IPS-18c (cell line): Measurements from ENCODE around the gene TEX2.

Experiments used
- H3K4me3 ChIP-seq: 2 replicates; pipeline ENCODE4 v1.7.0; 2013; ENCODE audit warnings: low read depth, mild to moderate bottlenecking, low read length, moderate library complexity; ENCODE audit not compliant: insufficient read depth
- H3K9me3 ChIP-seq: one replicate; pipeline ENCODE4 v1.6.1; 2013; ENCODE audit warnings: mild to moderate bottlenecking, low read length, moderate library complexity; ENCODE audit not compliant: control insufficient read depth, insufficient read depth

Gene TEX2

DNA sequence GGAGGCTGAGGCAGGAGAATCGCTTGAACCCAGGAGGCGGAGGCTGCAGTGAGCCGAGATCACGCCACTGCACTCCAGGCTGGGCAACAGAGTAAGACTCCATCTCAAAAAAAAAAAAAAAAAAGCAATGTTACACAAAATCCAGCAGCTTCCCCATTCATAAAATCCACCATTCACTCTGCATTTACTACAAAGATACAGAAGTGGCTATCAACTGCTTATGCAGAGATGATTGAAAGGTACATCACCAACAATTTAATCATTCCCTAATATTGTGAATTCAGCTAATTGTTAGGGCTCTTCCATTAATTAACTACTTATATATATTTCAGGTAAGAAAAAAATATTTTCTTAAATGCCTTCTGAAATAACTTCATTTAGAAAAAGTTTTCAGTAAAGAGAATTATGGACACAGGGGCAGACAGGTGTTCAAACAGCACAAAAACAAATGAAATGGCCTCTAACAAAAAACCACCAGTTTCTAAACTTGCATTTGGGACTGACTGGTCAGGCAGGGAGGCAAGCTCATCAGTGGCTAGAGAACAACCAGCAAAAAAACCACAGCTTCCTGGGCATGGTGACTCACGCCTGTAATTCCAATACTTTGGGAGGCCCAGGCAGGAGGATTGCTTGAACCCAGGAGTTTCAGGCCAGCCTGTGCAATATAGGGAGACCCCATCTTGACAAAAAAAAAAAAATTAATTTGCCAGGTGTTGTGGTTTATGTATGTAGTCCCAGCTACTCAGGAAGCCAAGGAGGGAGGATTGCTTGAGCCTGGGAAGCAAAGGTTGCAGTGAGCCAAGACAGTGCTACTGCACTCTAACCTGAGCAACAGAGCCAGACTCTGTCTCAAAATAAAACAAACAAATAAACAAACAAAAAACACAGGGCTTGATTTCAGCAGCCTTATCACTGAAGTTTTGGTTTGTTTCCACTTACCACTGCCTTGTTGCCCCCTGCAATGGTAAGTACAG is 159.4 kb downstream of the TEX2 start:
- no peak overlapping the region for H3K4me3 ChIP-seq
- no peaks in the 10 kb centered on the region for H3K9me3 ChIP-seq

DNA sequence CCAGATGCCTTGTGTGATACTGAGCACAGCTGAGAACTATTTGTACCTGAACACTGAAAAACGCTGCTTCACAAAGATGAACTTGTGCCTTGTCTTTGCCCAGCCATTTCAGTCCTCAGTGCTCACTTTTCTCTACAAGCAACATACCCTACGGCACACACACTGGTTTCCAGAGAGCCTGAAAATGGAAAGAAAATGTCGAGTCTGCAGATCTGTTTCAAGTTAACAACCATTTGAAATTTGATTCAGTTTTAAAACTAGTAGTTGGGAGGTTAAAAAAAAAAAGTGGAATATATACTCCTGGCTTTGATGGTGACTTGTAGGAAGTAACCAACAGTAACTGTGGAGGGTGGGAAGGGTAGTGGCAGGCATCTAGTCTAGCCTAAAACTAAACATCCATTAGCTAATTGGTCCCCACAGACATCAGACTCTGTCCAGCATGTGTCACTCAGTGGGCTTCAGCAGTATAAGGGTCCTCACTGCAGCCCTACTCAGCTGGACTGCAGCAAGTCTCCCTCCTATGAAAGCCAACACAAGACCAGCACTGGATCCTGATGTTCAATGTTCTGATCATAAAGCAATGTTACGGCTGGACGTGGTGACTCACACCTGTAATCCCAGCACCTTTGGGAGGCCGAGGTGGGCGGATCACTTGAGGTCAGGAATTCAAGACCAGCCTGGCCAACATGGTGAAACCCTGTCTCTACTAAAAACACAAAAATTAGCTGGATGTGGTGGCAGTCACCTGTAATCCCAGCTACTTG is 160.3 kb downstream of the TEX2 start:
- Histone ChIP-seq H3K4me3 (no peak overlapping the region), H3K9me3 (no peaks in the 10 kb centered on the region)

DNA sequence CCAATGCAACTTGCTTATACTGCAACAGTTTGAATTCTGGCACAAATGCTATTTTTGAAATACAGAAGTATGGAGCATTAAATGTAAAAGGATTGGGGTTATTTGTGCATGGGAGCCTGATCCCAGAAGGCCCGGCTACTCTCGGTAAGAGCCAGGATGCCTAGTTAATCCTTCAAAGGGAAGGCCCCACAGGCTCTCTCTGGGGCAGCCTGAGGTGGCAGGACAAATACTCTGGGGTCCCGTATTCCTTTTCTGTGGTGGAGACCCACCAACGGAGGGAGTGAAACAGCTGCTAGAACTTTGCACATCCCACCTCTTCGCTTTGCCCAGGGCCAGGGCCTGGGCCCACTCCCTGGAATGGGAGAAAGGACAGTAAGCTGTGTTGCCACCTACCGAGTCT is 163.5 kb downstream of the TEX2 start:
- Histone ChIP-seq H3K9me3 (no peaks in the 10 kb centered on the region), H3K4me3 (no peak overlapping the region)
